SK-N-SH treated with all-trans-retinoic acid at 6 μM for 48 hours (cell line): ENCODE results near the gene VPS13C.

Source experiments
- ATAC-seq: fragments of 200-7000 bp; cut with Tn5 transposase; 3 replicates; pipeline ENCODE4 v1.9.1; 2020; ENCODE audit warnings: mild to moderate bottlenecking, moderate library complexity
- ARNTL ChIP-seq: fragments of 450-650 bp; formaldehyde crosslinking; IDR thresholded peaks from 2 replicates; pipeline ENCODE4 v1.5.0; 2020; ENCODE audit warnings: low read depth, mild to moderate bottlenecking, moderate library complexity, borderline replicate concordance
- BACH2 ChIP-seq: fragments of 250-450 bp; sonication (Bioruptor Pico); IDR thresholded peaks from 2 replicates; pipeline ENCODE4 v1.9.0; 2021; ENCODE audit warnings: mild to moderate bottlenecking, borderline replicate concordance
- CREB5 ChIP-seq: fragments of 250-450 bp; sonication (Bioruptor Pico); IDR thresholded peaks from 2 replicates; pipeline ENCODE4 v1.5.1; 2020; ENCODE audit warnings: low read depth, mild to moderate bottlenecking, moderate library complexity
- CSDC2 ChIP-seq: fragments of 250-450 bp; sonication (Bioruptor Pico); IDR thresholded peaks from 2 replicates; pipeline ENCODE4 v1.5.0; 2020; ENCODE audit warnings: mild to moderate bottlenecking, moderate library complexity
- CSRNP3 ChIP-seq: fragments of 250-450 bp; sonication (Bioruptor Pico); IDR thresholded peaks from 2 replicates; pipeline ENCODE4 v1.5.1; 2021; ENCODE audit warnings: mild to moderate bottlenecking, moderate library complexity
- ESRRG ChIP-seq: fragments of 250-450 bp; sonication (Bioruptor Pico); IDR thresholded peaks from 2 replicates; pipeline ENCODE4 v1.6.1; 2021; ENCODE audit warnings: mild to moderate bottlenecking
- ISL1 ChIP-seq: fragments of 250-450 bp; sonication (Bioruptor Pico); IDR thresholded peaks from 2 replicates; pipeline ENCODE4 v2.1.2; 2022; ENCODE audit warnings: mild to moderate bottlenecking, moderate library complexity
- OSR1 ChIP-seq: fragments of 250-450 bp; sonication (Bioruptor Pico); IDR thresholded peaks from 2 replicates; pipeline ENCODE4 v1.8.0; 2022; ENCODE audit warnings: moderate library complexity, mild to moderate bottlenecking, inconsistent platforms
- PATZ1 ChIP-seq: fragments of 250-450 bp; sonication (Bioruptor Pico); IDR thresholded peaks from 2 replicates; pipeline ENCODE4 v1.8.0; 2020; ENCODE audit warnings: mild to moderate bottlenecking, moderate library complexity, borderline replicate concordance
- POU6F1 ChIP-seq: fragments of 250-450 bp; sonication (Bioruptor Pico); IDR thresholded peaks from 2 replicates; pipeline ENCODE4 v1.8.0; 2021; ENCODE audit warnings: low read depth, mild to moderate bottlenecking, moderate library complexity, borderline replicate concordance
- PPARA ChIP-seq: fragments of 250-450 bp; sonication (Bioruptor Pico); IDR thresholded peaks from 2 replicates; pipeline ENCODE4 v1.5.0; 2020; ENCODE audit warnings: mild to moderate bottlenecking, borderline replicate concordance
- RARB ChIP-seq: fragments of 250-450 bp; sonication (Bioruptor Pico); IDR thresholded peaks from 2 replicates; pipeline ENCODE4 v1.8.0; 2021; ENCODE audit warnings: mild to moderate bottlenecking, moderate library complexity
- SNAI2 ChIP-seq: fragments of 250-450 bp; sonication (Bioruptor Pico); IDR thresholded peaks from 2 replicates; pipeline ENCODE4 v1.5.0; 2020; ENCODE audit warnings: mild to moderate bottlenecking, moderate library complexity
- TOX ChIP-seq: fragments of 250-450 bp; sonication (Bioruptor Pico); IDR thresholded peaks from 2 replicates; pipeline ENCODE4 v1.8.0; 2021; ENCODE audit warnings: mild to moderate bottlenecking, moderate library complexity, borderline replicate concordance
- TSHZ2 ChIP-seq: fragments of 250-450 bp; sonication (Bioruptor Pico); IDR thresholded peaks from 2 replicates; pipeline ENCODE4 v1.5.0; 2020; ENCODE audit warnings: mild to moderate bottlenecking, moderate library complexity
- ZC3H10 ChIP-seq: fragments of 250-450 bp; sonication (Bioruptor Pico); IDR thresholded peaks from 2 replicates; pipeline ENCODE4 v1.5.1; 2021; ENCODE audit warnings: mild to moderate bottlenecking, moderate library complexity
- ZFP3 ChIP-seq: fragments of 250-450 bp; sonication (Bioruptor Pico); IDR thresholded peaks from 2 replicates; pipeline ENCODE4 v1.5.0; 2020; ENCODE audit warnings: mild to moderate bottlenecking, moderate library complexity
- ZFP30 ChIP-seq: fragments of 450-650 bp; formaldehyde crosslinking; IDR thresholded peaks from 2 replicates; pipeline ENCODE4 v1.5.0; 2022; ENCODE audit warnings: mild to moderate bottlenecking, moderate library complexity
- ZNF565 ChIP-seq: fragments of 450-650 bp; formaldehyde crosslinking; conservative IDR thresholded peaks from 2 replicates; pipeline ENCODE4 v1.5.0; 2020; ENCODE audit warnings: low read depth, mild to moderate bottlenecking, moderate library complexity
- ZNF70 ChIP-seq: fragments of 450-650 bp; formaldehyde crosslinking; IDR thresholded peaks from 2 replicates; pipeline ENCODE4 v1.5.0; 2020; ENCODE audit warnings: mild to moderate bottlenecking, moderate library complexity
- ZNF8 ChIP-seq: fragments of 450-650 bp; formaldehyde crosslinking; IDR thresholded peaks from 2 replicates; pipeline ENCODE4 v1.5.0; 2020; ENCODE audit warnings: mild to moderate bottlenecking, moderate library complexity

The VPS13C gene

GRCh38 chr15:61892140-61892539 lies 168.1 kb downstream of the VPS13C start:
- no peak for ATAC-seq
- TF ChIP-seq ZNF70 (no peak), RARB (CRISPR knock-in tag) (no peak), CSRNP3 (CRISPR knock-in tag) (no peak), ESRRG (CRISPR knock-in tag) (no peak), TSHZ2 (no peak), ZFP3 (no peak), TOX (no peak), CREB5 (no peak), ZC3H10 (CRISPR knock-in tag) (no peak), ZNF8 (CRISPR knock-in tag) (no peak), ZNF565 (no peak), ARNTL (CRISPR knock-in tag) (no peak)

- no peak for TF ChIP-seq ISL1 (CRISPR knock-in tag)
- TF ChIP-seq PPARA (CRISPR knock-in tag): no peak
- TF ChIP-seq ZNF8 (CRISPR knock-in tag): no peak
- no peak for TF ChIP-seq POU6F1
- no peak for TF ChIP-seq ZC3H10 (CRISPR knock-in tag)
- TF ChIP-seq ESRRG (CRISPR knock-in tag): no peak
- TF ChIP-seq ZFP30: no peak
- no peak for TF ChIP-seq OSR1
- no peak for TF ChIP-seq ZFP3
- no peak for TF ChIP-seq ZNF565
- TF ChIP-seq RARB (CRISPR knock-in tag): no peak
- no peak for TF ChIP-seq TSHZ2
- TF ChIP-seq PATZ1 (CRISPR knock-in tag): no peak
- no peak for TF ChIP-seq SNAI2
- no peak for TF ChIP-seq TOX
- no peak for TF ChIP-seq ZNF70
- no peak for ATAC-seq
Observed at GRCh38 chr15:61890106-61890505, 170.1 kb downstream of the VPS13C start.

GRCh38 chr15:61889706-61890105 lies 170.5 kb downstream of the VPS13C start:
- ATAC-seq: no peak
- TF ChIP-seq ISL1 (CRISPR knock-in tag) (no peak), ZFP3 (no peak), ZNF8 (CRISPR knock-in tag) (no peak), BACH2 (CRISPR knock-in tag) (no peak), CSDC2 (no peak), CREB5 (no peak), SNAI2 (no peak), POU6F1 (no peak), CSRNP3 (CRISPR knock-in tag) (no peak)
